K562 (cell line): ENCODE results near the gene TMEM92. TPM values are rescaled to one million over a fixed set of nuclear protein-coding genes. Genes with fewer than 3 reads are reported as not detected.

Source experiments
- ADNP ChIP-seq: fragments of 200-800 bp; sonication (Bioruptor generic); IDR thresholded peaks from 2 replicates; pipeline ENCODE4 v1.6.1; 2016; ENCODE audit warnings: missing genetic modification characterization, missing compliant biosample characterization
- CBX1 ChIP-seq: sonication (generic); IDR thresholded peaks from 2 replicates; pipeline ENCODE4 v1.6.1; 2016; ENCODE audit warnings: antibody characterized with exemption, low read depth, mild to moderate bottlenecking
- CCAR2 ChIP-seq: fragments of 200-400 bp; formaldehyde crosslinking; IDR thresholded peaks from 2 replicates; pipeline ENCODE4 v1.6.1; 2017; ENCODE audit warnings: mild to moderate bottlenecking, low read depth, low read length
- PATZ1 ChIP-seq: fragments of 250-450 bp; sonication (Bioruptor Pico); IDR thresholded peaks from 2 replicates; pipeline ENCODE4 v1.5.0; 2020; ENCODE audit warnings: mild to moderate bottlenecking, borderline replicate concordance
- POLR3A ChIP-seq: IDR thresholded peaks from 2 replicates; pipeline ENCODE4 v1.6.1; 2011; ENCODE audit warnings: borderline replicate concordance, mild to moderate bottlenecking, moderate library complexity; ENCODE audit not compliant: insufficient read length, insufficient read depth; ENCODE audit errors: extremely low read depth
- RBM39 ChIP-seq: fragments of 200-400 bp; formaldehyde crosslinking; optimal IDR thresholded peaks from 2 replicates; pipeline ENCODE3; 2018; ENCODE audit warnings: low read depth, low read length
- RERE ChIP-seq: sonication (generic); formaldehyde crosslinking; IDR thresholded peaks from 2 replicates; pipeline ENCODE4 v1.8.0; 2023; ENCODE audit warnings: missing genetic modification reagents, mild to moderate bottlenecking, borderline replicate concordance
- STAT6 ChIP-seq: sonication (generic); formaldehyde crosslinking; IDR thresholded peaks from 2 replicates; pipeline ENCODE4 v1.8.1; 2023; ENCODE audit warnings: mild to moderate bottlenecking, missing genetic modification reagents
- YBX1 ChIP-seq: fragments of 450-650 bp; IDR thresholded peaks from 2 replicates; pipeline ENCODE4 v1.7.1; 2016; ENCODE audit warnings: mild to moderate bottlenecking
- ZBTB7A ChIP-seq: IDR thresholded peaks from 2 replicates; pipeline ENCODE4 v1.6.1; 2011; ENCODE audit warnings: low read depth, mild to moderate bottlenecking, low read length, moderate library complexity, borderline replicate concordance; ENCODE audit not compliant: control insufficient read depth
- ZNF589 ChIP-seq: fragments of 200-800 bp; sonication (Bioruptor generic); IDR thresholded peaks from 2 replicates; pipeline ENCODE4 v1.6.1; 2016; ENCODE audit warnings: low read depth, missing genetic modification characterization, missing compliant biosample characterization
- ZNF830 ChIP-seq: fragments of 250-450 bp; sonication (Bioruptor Pico); IDR thresholded peaks from 2 replicates; pipeline ENCODE4 v1.5.0; 2021; ENCODE audit warnings: mild to moderate bottlenecking
- polyA plus RNA-seq, 8 experiments: library from polyadenylated mRNA; depleted of rRNA in 4 of 8; stranded (reverse) in 5 of 8; unstranded in 3 of 8; fragments of >200 nt; fragmentation: Nextera tagmentation in 2 of 8; fragmentation: Illumina TruSeq in 1 of 8; extraction: Ambion mirVana in 2 of 8; extraction: Trizol in 1 of 8; gene quantifications; 2 replicates each; pipeline versions ENCODE4 v1.2.1 to v1.2.3, GENCODE V29; 2011 to 2014; ENCODE audit warnings: inconsistent platforms in 1 of 8, missing spikeins in 1 of 8
- total RNA-seq, 7 experiments: library from RNA; depleted of rRNA in 6 of 7; stranded (reverse); fragments of >200 nt in 6 of 7; fragmentation: Illumina TruSeq in 2 of 7; extraction: Trizol in 2 of 7; gene quantifications; 2 replicates each; pipeline versions ENCODE4 v1.2.1 to v1.2.3, GENCODE V29; 2011 to 2021; ENCODE audit warnings: low replicate concordance in 1 of 7

Gene TMEM92
- total and polyA plus RNA-seq, 9 of the 15 experiments (the other 6 are each of a cell fraction or from before 2014, with no cell fraction given), result 0.14 to 2.1 (median 0.40) TPM

GRCh38 chr17:50319306-50320004, 45.2 kb downstream of the TMEM92 start (continued):
- TF ChIP-seq PATZ1 (CRISPR knock-in tag) (peak; percentile 70; the same call in 1 of the 2 replicates), RBM39 (no peak), ZBTB7A (no peak), POLR3A (no peak), YBX1 (no peak), ZNF830 (CRISPR knock-in tag) (no peak), ZNF589 (peak; percentile 96), RERE (no peak), CBX1 (no peak), CCAR2 (no peak), ADNP (no peak), STAT6 (no peak)
